HG03558 (cell line): ENCODE data around the gene INO80C.

Experiments used
- ATAC-seq: cut with Tn5 transposase; IDR thresholded peaks from one replicate; pipeline ENCODE4 v1.9.1; 2021; ENCODE audit warnings: moderate number of reproducible peaks; ENCODE audit not compliant: unreplicated experiment; ENCODE audit errors: extremely low read depth

The INO80C gene

GRCh38 chr18:35436076-35436649 lies 61.6 kb downstream of the INO80C start:
- no peak for ATAC-seq

- ATAC-seq = no peak
These were observed 62.4 kb downstream of the INO80C start for GRCh38 chr18:35435401-35435800.

GRCh38 chr18:35432565-35433001 lies 65.2 kb downstream of the INO80C start:
- ATAC-seq = no peak

- ATAC-seq = no peak
These were observed 66.4 kb downstream of the INO80C start for GRCh38 chr18:35431374-35431741.

- ATAC-seq = no peak
These were observed 66.9 kb downstream of the INO80C start for GRCh38 chr18:35430721-35431373.

- no peak for ATAC-seq
These were observed 71.0 kb downstream of the INO80C start for GRCh38 chr18:35426786-35427185.

GRCh38 chr18:35424356-35424755 lies 73.4 kb downstream of the INO80C start:
- ATAC-seq = no peak

- no peak for ATAC-seq
These were observed 75.5 kb downstream of the INO80C start for GRCh38 chr18:35422237-35422636.

GRCh38 chr18:35418610-35419009 lies 79.2 kb downstream of the INO80C start:
- ATAC-seq = no peak
